H9 (cell line): ENCODE measurements around the gene TMEM169. TPM values are rescaled to one million over a fixed set of nuclear protein-coding genes. Genes with fewer than 3 reads are reported as not detected.

Experiments used
- DNase-seq: peaks from one replicate; pipeline ENCODE4 v3.0.0-alpha.2; 2017
- H2AFZ ChIP-seq: one replicate; pipeline ENCODE4 v1.6.1; 2013; ENCODE audit warnings: mild to moderate bottlenecking, low read length, control low read depth, moderate library complexity
- H2AK5ac ChIP-seq: 2 replicates; pipeline ENCODE4 v1.6.1; 2013; ENCODE audit warnings: low read length, control low read depth, mixed read lengths; ENCODE audit not compliant: insufficient read length
- H2BK120ac ChIP-seq: one replicate; pipeline ENCODE4 v1.6.1; 2013; ENCODE audit warnings: low read depth, mild to moderate bottlenecking, low read length, control low read depth, inconsistent platforms; ENCODE audit not compliant: poor library complexity, severe bottlenecking
- H2BK12ac ChIP-seq: 2 replicates; pipeline ENCODE4 v1.6.1; 2013; ENCODE audit warnings: low read length, control low read depth, mixed read lengths, low read depth; ENCODE audit not compliant: insufficient read length
- H2BK15ac ChIP-seq: 2 replicates; pipeline ENCODE4 v1.6.1; 2013; ENCODE audit warnings: low read depth, low read length, control low read depth
- H2BK20ac ChIP-seq: one replicate; pipeline ENCODE4 v1.6.1; 2013; ENCODE audit warnings: low read depth, mild to moderate bottlenecking, low read length, control low read depth, inconsistent platforms; ENCODE audit not compliant: poor library complexity, severe bottlenecking
- H2BK5ac ChIP-seq: 2 replicates; pipeline ENCODE4 v1.6.1; 2013; ENCODE audit warnings: low read length, control low read depth, mixed read lengths; ENCODE audit not compliant: insufficient read length
- H3K14ac ChIP-seq: 2 replicates; pipeline ENCODE4 v1.6.1; 2013; ENCODE audit warnings: low read length, control low read depth; ENCODE audit not compliant: insufficient read depth
- H3K18ac ChIP-seq: 2 replicates; pipeline ENCODE4 v1.6.1; 2013; ENCODE audit warnings: low read depth, mild to moderate bottlenecking, mixed read lengths, low read length, control low read depth; ENCODE audit not compliant: insufficient read length
- H3K23ac ChIP-seq: 2 replicates; pipeline ENCODE4 v1.6.1; 2013; ENCODE audit warnings: low read length, control low read depth, mixed read lengths, low read depth; ENCODE audit not compliant: insufficient read length
- H3K23me2 ChIP-seq: 2 replicates; pipeline ENCODE4 v1.6.1; 2013; ENCODE audit warnings: low read depth, mild to moderate bottlenecking, mixed read lengths, low read length, control low read depth; ENCODE audit not compliant: insufficient read length, poor library complexity, severe bottlenecking
- H3K27ac ChIP-seq: 2 replicates; pipeline ENCODE4 v1.5.1; 2013; ENCODE audit warnings: low read length, control low read depth, mixed read lengths, low read depth; ENCODE audit not compliant: insufficient read length
- H3K27me3 ChIP-seq: 2 replicates; pipeline ENCODE4 v1.6.1; 2013; ENCODE audit warnings: low read length, control low read depth, inconsistent platforms; ENCODE audit not compliant: insufficient read depth
- H3K4ac ChIP-seq: 2 replicates; pipeline ENCODE4 v1.6.1; 2013; ENCODE audit warnings: low read depth, mild to moderate bottlenecking, control low read depth, inconsistent platforms, low read length, moderate library complexity
- H3K4me1 ChIP-seq: 2 replicates; pipeline ENCODE4 v1.6.1; 2013; ENCODE audit warnings: low read length, control low read depth, inconsistent platforms; ENCODE audit not compliant: insufficient read depth
- H3K4me2 ChIP-seq: 2 replicates; pipeline ENCODE4 v1.6.1; 2013; ENCODE audit warnings: low read length, control low read depth, mixed read lengths; ENCODE audit not compliant: insufficient read length, insufficient read depth
- H3K56ac ChIP-seq: 2 replicates; pipeline ENCODE4 v1.6.1; 2013; ENCODE audit warnings: low read depth, mild to moderate bottlenecking, mixed read lengths, low read length, control low read depth; ENCODE audit not compliant: insufficient read length
- H3K79me1 ChIP-seq: 2 replicates; pipeline ENCODE4 v1.6.1; 2013; ENCODE audit warnings: low read depth, mild to moderate bottlenecking, moderate library complexity, low read length, control low read depth, inconsistent platforms; ENCODE audit not compliant: insufficient read depth, poor library complexity, severe bottlenecking
- H3K79me2 ChIP-seq: 2 replicates; pipeline ENCODE4 v1.6.1; 2013; ENCODE audit warnings: low read length, control low read depth, inconsistent platforms; ENCODE audit not compliant: insufficient read depth
- H3K9ac ChIP-seq: 2 replicates; pipeline ENCODE4 v1.6.1; 2013; ENCODE audit warnings: low read length, control low read depth, mixed read lengths; ENCODE audit not compliant: insufficient read length; ENCODE audit errors: extremely low read depth
- H3K9me3 ChIP-seq: one replicate; pipeline ENCODE4 v1.6.1; 2013; ENCODE audit warnings: low read depth, low read length, inconsistent platforms; ENCODE audit not compliant: control insufficient read depth
- H3T11ph ChIP-seq: one replicate; pipeline ENCODE4 v1.6.1; 2013; ENCODE audit warnings: mild to moderate bottlenecking, low read length, control low read depth, inconsistent platforms
- H4K20me1 ChIP-seq: one replicate; pipeline ENCODE4 v1.6.1; 2013; ENCODE audit not compliant: control insufficient read depth, insufficient read length, insufficient read depth
- H4K5ac ChIP-seq: 2 replicates; pipeline ENCODE4 v1.6.1; 2013; ENCODE audit warnings: low read depth, mild to moderate bottlenecking, mixed read lengths, low read length, control low read depth; ENCODE audit not compliant: insufficient read length
- H4K8ac ChIP-seq: replicated peaks from 2 replicates; pipeline ENCODE4 v1.6.1; 2013; ENCODE audit warnings: low read length, control low read depth, mixed read lengths, low read depth; ENCODE audit not compliant: insufficient read length
- H4K91ac ChIP-seq: 2 replicates; pipeline ENCODE4 v1.6.1; 2013; ENCODE audit warnings: low read depth, mild to moderate bottlenecking, moderate library complexity, mixed read lengths, low read length, control low read depth; ENCODE audit not compliant: insufficient read length
- H3K27ac Mint-ChIP-seq, 3 experiments: 2 replicates in 2 of 3; 3 replicates in 1 of 3; pipeline ENCODE4 v1.8.0; 2020 to 2021; ENCODE audit warnings: mixed read lengths in 3 of 3, mild to moderate bottlenecking in 1 of 3, moderate library complexity in 1 of 3
- H3K27me3 Mint-ChIP-seq: 2 replicates; pipeline ENCODE4 v1.8.0; 2021; ENCODE audit warnings: low read depth, mild to moderate bottlenecking, moderate library complexity, mixed read lengths
- H3K36me3 Mint-ChIP-seq, 3 experiments: 2 replicates in 2 of 3; 3 replicates in 1 of 3; pipeline ENCODE4 v1.8.0; 2020 to 2021; ENCODE audit warnings: low read depth in 3 of 3, mixed read lengths in 3 of 3; ENCODE audit not compliant: insufficient read depth in 1 of 3
- H3K4me1 Mint-ChIP-seq, 2 experiments: 2 replicates each; pipeline ENCODE4 v1.8.0; 2020; ENCODE audit warnings: mixed read lengths in 2 of 2
- H3K4me3 Mint-ChIP-seq, 2 experiments: 2 replicates in 1 of 2; 3 replicates in 1 of 2; pipeline ENCODE4 v1.8.0; 2020 to 2021; ENCODE audit warnings: mild to moderate bottlenecking in 2 of 2, mixed read lengths in 2 of 2, moderate library complexity in 1 of 2
- H3K9me3 Mint-ChIP-seq, 2 experiments: 2 replicates in 1 of 2; 3 replicates in 1 of 2; pipeline ENCODE4 v1.8.0; 2020; ENCODE audit warnings: mild to moderate bottlenecking in 2 of 2, mixed read lengths in 2 of 2, moderate library complexity in 1 of 2
- WGBS: extraction: QIAGEN DNeasy Blood & Tissue Kit; methylation state at CpG from one replicate; pipeline ENCODE4 v1.1.7; 2013; ENCODE audit warnings: missing lambda C conversion rate, low lambda C conversion rate, mixed read lengths; ENCODE audit not compliant: insufficient read length; ENCODE audit errors: extremely low coverage; 5-methylcytosine and 5-hydroxymethylcytosine counted together
- total RNA-seq: library from RNA; stranded (reverse); gene quantifications from 2 replicates; pipeline ENCODE4 v1.2.1, GENCODE V29; 2021
- TF ChIP-seq, protein P1 (sequence below): fragments of 200-600 bp; sonication (generic); conservative IDR thresholded peaks from 3 replicates; pipeline ENCODE4 v1.8.0; 2021; ENCODE audit warnings: antibody characterized with exemption, mild to moderate bottlenecking

TMEM169 gene
- total RNA-seq, 1 experiment from 2014 or later, result 1.0 TPM

- Histone ChIP-seq H3K4ac (no peak overlapping the region), H3K14ac (no peak overlapping the region), H3K23ac (no peak overlapping the region), H3K79me2 (peaks cover 2% of the 10 kb centered on the region), H3K4me1 (no peaks in the 10 kb centered on the region), H2AFZ (no peak overlapping the region), H3K4me2 (no peak overlapping the region), H2BK120ac (no peak overlapping the region), H4K91ac (no peak overlapping the region), H2BK15ac (no peak overlapping the region), H3K56ac (no peak overlapping the region), H3K9me3 (no peaks in the 10 kb centered on the region), H4K20me1 (no peaks in the 10 kb centered on the region), H3K23me2 (no peaks in the 10 kb centered on the region), H4K5ac (no peak overlapping the region), H2BK20ac (no peak overlapping the region), H3K9ac (no peak overlapping the region), H3K18ac (no peak overlapping the region), H2BK12ac (no peak overlapping the region), H3K79me1 (peaks cover 3% of the 10 kb centered on the region), H3K27me3 (no peaks in the 10 kb centered on the region), H3K27ac (no peak overlapping the region), H4K8ac (no peak overlapping the region), H2BK5ac (no peak overlapping the region), H2AK5ac (no peak overlapping the region), H3T11ph (no peak overlapping the region)
- peaks cover 70 to 96% (median 90%) of the 10 kb centered on the region in 3 experiments for H3K36me3 Mint-ChIP-seq
- no peak overlapping the region for H3K4me3 Mint-ChIP-seq
- peak overlapping the region in 1 of 3 experiments; percentile 38; a peak in 4 of 7 replicates for H3K27ac Mint-ChIP-seq
- DNase-seq, result no peak
- TF ChIP-seq, protein P1, sequence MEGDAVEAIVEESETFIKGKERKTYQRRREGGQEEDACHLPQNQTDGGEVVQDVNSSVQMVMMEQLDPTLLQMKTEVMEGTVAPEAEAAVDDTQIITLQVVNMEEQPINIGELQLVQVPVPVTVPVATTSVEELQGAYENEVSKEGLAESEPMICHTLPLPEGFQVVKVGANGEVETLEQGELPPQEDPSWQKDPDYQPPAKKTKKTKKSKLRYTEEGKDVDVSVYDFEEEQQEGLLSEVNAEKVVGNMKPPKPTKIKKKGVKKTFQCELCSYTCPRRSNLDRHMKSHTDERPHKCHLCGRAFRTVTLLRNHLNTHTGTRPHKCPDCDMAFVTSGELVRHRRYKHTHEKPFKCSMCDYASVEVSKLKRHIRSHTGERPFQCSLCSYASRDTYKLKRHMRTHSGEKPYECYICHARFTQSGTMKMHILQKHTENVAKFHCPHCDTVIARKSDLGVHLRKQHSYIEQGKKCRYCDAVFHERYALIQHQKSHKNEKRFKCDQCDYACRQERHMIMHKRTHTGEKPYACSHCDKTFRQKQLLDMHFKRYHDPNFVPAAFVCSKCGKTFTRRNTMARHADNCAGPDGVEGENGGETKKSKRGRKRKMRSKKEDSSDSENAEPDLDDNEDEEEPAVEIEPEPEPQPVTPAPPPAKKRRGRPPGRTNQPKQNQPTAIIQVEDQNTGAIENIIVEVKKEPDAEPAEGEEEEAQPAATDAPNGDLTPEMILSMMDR, result no peak
- H3K4me1 Mint-ChIP-seq, result no peaks in the 10 kb centered on the region
- H3K27me3 Mint-ChIP-seq, result no peaks in the 10 kb centered on the region
- WGBS, result no CpG with 5 or more reads among the region's 2 CpGs
- no peaks in the 10 kb centered on the region for H3K9me3 Mint-ChIP-seq
Observed at GRCh38 chr2:216133397-216133796, 51.7 kb downstream of the TMEM169 start.
